ENCODE measurements around the gene ZNF74.

Gene ZNF74

GRCh38 chr22:20433191-20433590, 39.2 kb downstream of the ZNF74 start:
- intact Hi-C loops (cut with micrococcal nuclease) = no loop called here
- Mint-ChIP-seq H3K4me1 (ENCODE audit: low read depth) (peaks cover 45% of the 10 kb centered on the region), H3K9me3 (no peaks in the 10 kb centered on the region), H3K36me3 (ENCODE audit: low read depth) (no peaks in the 10 kb centered on the region), H3K27me3 (peaks cover 92% of the 10 kb centered on the region), H3K27ac (no peak overlapping the region), H3K4me3 (no peak overlapping the region)

- intact Hi-C loops (cut with micrococcal nuclease) = no loop called here
- no peaks in the 10 kb centered on the region for H3K36me3 Mint-ChIP-seq (ENCODE audit: low read depth)
- H3K4me3 Mint-ChIP-seq = no peak overlapping the region
- no peak overlapping the region for H3K27ac Mint-ChIP-seq
- H3K4me1 Mint-ChIP-seq (ENCODE audit: low read depth) = peaks cover 48% of the 10 kb centered on the region
- peaks cover 92% of the 10 kb centered on the region for H3K27me3 Mint-ChIP-seq
- no peaks in the 10 kb centered on the region for H3K9me3 Mint-ChIP-seq
Observed at GRCh38 chr22:20433686-20434241, 39.8 kb downstream of the ZNF74 start.

GRCh38 chr22:20434264-20434751, 40.4 kb downstream of the ZNF74 start:
- H3K27ac Mint-ChIP-seq = no peak overlapping the region
- no peak overlapping the region for H3K4me3 Mint-ChIP-seq
- no peaks in the 10 kb centered on the region for H3K9me3 Mint-ChIP-seq
- H3K27me3 Mint-ChIP-seq = peaks cover 92% of the 10 kb centered on the region
- intact Hi-C loops (cut with micrococcal nuclease) = no loop called here
- H3K36me3 Mint-ChIP-seq (ENCODE audit: low read depth) = peaks cover 3% of the 10 kb centered on the region
- H3K4me1 Mint-ChIP-seq (ENCODE audit: low read depth) = peaks cover 43% of the 10 kb centered on the region

GRCh38 chr22:20434773-20435172, 40.8 kb downstream of the ZNF74 start:
- Mint-ChIP-seq H3K36me3 (ENCODE audit: low read depth) (peaks cover 7% of the 10 kb centered on the region), H3K4me3 (no peak overlapping the region), H3K9me3 (no peaks in the 10 kb centered on the region), H3K4me1 (ENCODE audit: low read depth) (peaks cover 41% of the 10 kb centered on the region), H3K27ac (no peak overlapping the region), H3K27me3 (peaks cover 92% of the 10 kb centered on the region)
- intact Hi-C loops (cut with micrococcal nuclease) = no loop called here

- peaks cover 86% of the 10 kb centered on the region for H3K27me3 Mint-ChIP-seq
- no peak overlapping the region for H3K4me3 Mint-ChIP-seq
- peaks cover 16% of the 10 kb centered on the region for H3K36me3 Mint-ChIP-seq (ENCODE audit: low read depth)
- no peak overlapping the region for H3K27ac Mint-ChIP-seq
- H3K4me1 Mint-ChIP-seq (ENCODE audit: low read depth) = peaks cover 32% of the 10 kb centered on the region
- intact Hi-C loops (cut with micrococcal nuclease) = no loop called here
- H3K9me3 Mint-ChIP-seq = no peaks in the 10 kb centered on the region
Observed at GRCh38 chr22:20435436-20436306, 41.7 kb downstream of the ZNF74 start.

GRCh38 chr22:20436307-20436767, 42.4 kb downstream of the ZNF74 start:
- peak overlapping the region; percentile 45 for H3K27ac Mint-ChIP-seq
- intact Hi-C loops (cut with micrococcal nuclease) = no loop called here

GRCh38 chr22:20436768-20437612, 43.0 kb downstream of the ZNF74 start:
- peaks cover 20% of the 10 kb centered on the region for H3K4me1 Mint-ChIP-seq (ENCODE audit: low read depth)
- H3K9me3 Mint-ChIP-seq = no peaks in the 10 kb centered on the region
- peak overlapping the region; percentile 45 for H3K27ac Mint-ChIP-seq
- intact Hi-C loops (cut with micrococcal nuclease) = no loop called here
- H3K27me3 Mint-ChIP-seq = peaks cover 72% of the 10 kb centered on the region
- peak overlapping the region; percentile 49 for H3K4me3 Mint-ChIP-seq
- peaks cover 29% of the 10 kb centered on the region for H3K36me3 Mint-ChIP-seq (ENCODE audit: low read depth)

More at GRCh38 chr22:20436307-20436767, 42.4 kb downstream of the ZNF74 start:
- Mint-ChIP-seq H3K9me3 (no peaks in the 10 kb centered on the region), H3K4me3 (no peak overlapping the region), H3K36me3 (ENCODE audit: low read depth) (peaks cover 23% of the 10 kb centered on the region), H3K4me1 (ENCODE audit: low read depth) (peaks cover 26% of the 10 kb centered on the region), H3K27me3 (peaks cover 79% of the 10 kb centered on the region)

GRCh38 chr22:20437613-20438426, 43.9 kb downstream of the ZNF74 start, which contains the start of gene SCARF2:
Gene SCARF2 (minus strand): TSS chr22:20437825. CDS start chr22:20437754, 71 bp downstream.
- Mint-ChIP-seq H3K4me1 (ENCODE audit: low read depth) (peaks cover 16% of the 10 kb centered on the region), H3K36me3 (ENCODE audit: low read depth) (peaks cover 38% of the 10 kb centered on the region), H3K9me3 (no peaks in the 10 kb centered on the region), H3K27ac (peak within 1 kb of the TSS; percentile 45), H3K4me3 (peak within 1 kb of the TSS; percentile 49), H3K27me3 (peaks cover 64% of the 10 kb centered on the region)
- intact Hi-C loops (cut with micrococcal nuclease) = no loop called here

GRCh38 chr22:20438427-20438677, 44.4 kb downstream of the ZNF74 start:
- Mint-ChIP-seq H3K9me3 (no peaks in the 10 kb centered on the region), H3K36me3 (ENCODE audit: low read depth) (peaks cover 43% of the 10 kb centered on the region), H3K4me1 (ENCODE audit: low read depth) (peaks cover 16% of the 10 kb centered on the region), H3K27ac (no peak overlapping the region), H3K4me3 (no peak overlapping the region), H3K27me3 (peaks cover 59% of the 10 kb centered on the region)
- intact Hi-C loops (cut with micrococcal nuclease) = no loop called here

GRCh38 chr22:20438678-20439492, 44.9 kb downstream of the ZNF74 start:
- peaks cover 54% of the 10 kb centered on the region for H3K27me3 Mint-ChIP-seq
- no peak overlapping the region for H3K27ac Mint-ChIP-seq
- H3K4me1 Mint-ChIP-seq (ENCODE audit: low read depth) = peaks cover 16% of the 10 kb centered on the region
- intact Hi-C loops (cut with micrococcal nuclease) = no loop called here
- no peaks in the 10 kb centered on the region for H3K9me3 Mint-ChIP-seq
- no peak overlapping the region for H3K4me3 Mint-ChIP-seq
- peaks cover 48% of the 10 kb centered on the region for H3K36me3 Mint-ChIP-seq (ENCODE audit: low read depth)

- Mint-ChIP-seq H3K27ac (no peak overlapping the region), H3K4me3 (no peak overlapping the region), H3K9me3 (no peaks in the 10 kb centered on the region), H3K4me1 (ENCODE audit: low read depth) (peaks cover 16% of the 10 kb centered on the region), H3K27me3 (peaks cover 48% of the 10 kb centered on the region), H3K36me3 (ENCODE audit: low read depth) (peaks cover 55% of the 10 kb centered on the region)
- intact Hi-C loops (cut with micrococcal nuclease) = no loop called here
Observed at GRCh38 chr22:20439556-20439927, 45.6 kb downstream of the ZNF74 start.

- Mint-ChIP-seq H3K9me3 (no peaks in the 10 kb centered on the region), H3K4me3 (no peak overlapping the region), H3K36me3 (ENCODE audit: low read depth) (peaks cover 60% of the 10 kb centered on the region), H3K4me1 (ENCODE audit: low read depth) (peaks cover 16% of the 10 kb centered on the region), H3K27ac (no peak overlapping the region), H3K27me3 (peaks cover 42% of the 10 kb centered on the region)
- intact Hi-C loops (cut with micrococcal nuclease) = no loop called here
Observed at GRCh38 chr22:20439928-20440575, 46.1 kb downstream of the ZNF74 start.
